Measurements from ENCODE around the gene OR51T1.

GRCh38 chr11:4887591-4887990, 5.9 kb downstream of the OR51T1 start:
- TF ChIP-seq CTCF (IDR thresholded peaks at IDR 0.05) (no peak), POLR2A (IDR thresholded peaks at IDR 0.05) (no peak)

Measured in esophagus squamous epithelium (tissue), 4 donors.